HG03520 (cell line): ENCODE measurements around the gene SMIM17.
"Not testable (repeated sequence)": the region's sequence is repeated elsewhere in the genome, so short reads cannot be mapped to it uniquely, and the experiment has no call there.

Experiments used
- ATAC-seq: cut with Tn5 transposase; IDR thresholded peaks from one replicate; pipeline ENCODE4 v1.9.1; 2021; ENCODE audit warnings: mild to moderate bottlenecking, moderate library complexity; ENCODE audit not compliant: unreplicated experiment

SMIM17 gene

DNA sequence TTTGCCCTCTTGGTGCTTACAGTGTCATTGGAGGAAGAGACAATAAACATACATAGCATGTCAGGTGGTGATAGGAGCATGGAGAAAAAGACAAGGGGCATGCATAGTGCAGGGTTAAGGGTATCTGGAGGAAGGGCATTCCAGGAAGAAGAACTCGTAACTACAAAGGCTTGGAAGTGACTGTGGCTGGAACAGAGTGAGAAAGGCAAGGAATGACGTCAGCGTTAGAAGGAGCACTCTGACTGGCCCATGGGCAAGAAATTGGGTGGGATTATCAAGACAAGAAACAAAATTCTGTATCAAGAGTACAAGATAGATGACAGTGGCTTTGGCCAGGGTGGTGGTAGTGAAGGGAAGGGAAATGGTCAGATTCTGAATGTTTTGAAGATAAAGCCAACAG is 11.2 kb downstream of the SMIM17 start:
- no peak for ATAC-seq

DNA sequence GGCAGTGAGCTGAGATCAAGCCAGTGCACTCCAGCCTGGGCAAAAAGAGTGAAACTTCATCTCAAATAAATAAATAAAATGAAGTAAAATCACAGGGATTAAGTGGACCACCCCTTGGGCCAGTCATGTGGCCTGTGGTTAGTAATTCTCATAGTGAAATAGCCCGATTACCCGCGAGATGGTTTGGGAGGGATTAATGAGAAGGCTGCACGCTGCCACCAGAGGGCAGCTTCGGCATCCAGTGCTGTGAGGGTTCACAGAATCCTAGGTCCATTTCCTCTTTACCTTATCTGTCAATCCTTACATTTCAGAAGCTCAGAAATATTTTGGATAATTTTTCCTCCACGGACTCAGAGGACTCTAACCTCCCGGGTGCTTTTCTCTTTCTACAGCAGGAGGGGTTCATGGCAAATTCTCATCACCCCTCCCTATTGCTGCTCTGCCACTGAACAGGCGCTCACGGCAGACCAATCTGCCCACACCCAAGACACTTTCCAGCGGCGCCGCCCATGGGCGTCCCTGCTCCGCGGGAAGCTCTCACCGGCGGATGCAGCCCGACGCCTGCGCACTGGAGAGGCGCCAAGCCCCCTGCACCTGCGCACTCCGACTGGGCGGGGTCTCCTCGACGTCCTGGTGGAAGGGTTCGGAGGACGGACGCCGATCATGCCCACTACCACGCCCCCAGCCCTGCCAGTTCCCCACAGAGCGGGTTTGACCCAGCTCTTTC is 17.6 kb downstream of the SMIM17 start:
- no peak for ATAC-seq

DNA sequence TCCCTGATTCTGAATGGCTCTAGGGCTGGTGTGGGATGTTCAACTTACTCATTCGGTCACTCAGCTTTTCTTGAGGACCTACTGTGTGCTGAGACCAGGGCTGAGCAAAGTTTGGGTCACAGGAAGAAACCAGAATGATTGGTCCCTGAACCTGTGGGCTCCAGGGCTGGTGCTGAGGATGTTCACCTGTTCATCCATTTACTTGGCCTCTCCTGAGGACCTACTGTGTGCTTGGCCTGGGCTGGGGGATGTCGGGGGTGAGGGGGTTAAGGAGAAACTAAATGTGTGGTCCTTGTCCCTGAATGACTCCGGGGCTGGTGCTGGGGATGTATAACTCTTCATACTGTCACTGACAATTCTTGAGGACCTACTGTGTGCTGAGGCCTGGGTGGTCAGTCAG is 18.3 kb downstream of the SMIM17 start:
- ATAC-seq = no peak

DNA sequence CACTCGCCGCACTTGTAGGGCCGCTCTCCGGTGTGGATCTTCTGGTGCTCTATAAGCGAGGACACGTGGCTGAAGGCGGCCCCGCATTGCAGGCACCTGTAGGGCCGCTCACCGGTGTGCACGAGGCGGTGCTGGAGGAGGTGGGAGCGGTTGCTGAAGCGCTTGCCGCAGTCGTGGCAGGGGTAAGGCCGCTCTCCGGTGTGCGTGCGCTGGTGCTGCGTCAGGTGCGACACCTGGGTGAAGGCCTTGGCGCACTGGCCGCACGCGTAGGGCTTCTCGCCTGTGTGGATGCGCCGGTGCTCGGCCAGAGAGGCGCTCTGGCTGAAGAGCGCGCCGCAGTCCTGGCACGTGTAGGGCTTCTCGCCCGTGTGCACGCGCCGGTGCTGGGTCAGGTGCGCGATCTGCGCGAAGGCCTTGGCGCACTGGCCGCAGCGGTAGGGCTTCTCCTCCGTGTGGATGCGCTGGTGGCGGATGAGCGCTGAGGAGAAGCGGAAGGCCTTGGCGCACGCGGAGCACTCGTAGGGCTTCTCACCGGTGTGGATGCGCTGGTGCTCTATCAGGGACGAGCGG is 21.1 kb downstream of the SMIM17 start:
- ATAC-seq = no peak

DNA sequence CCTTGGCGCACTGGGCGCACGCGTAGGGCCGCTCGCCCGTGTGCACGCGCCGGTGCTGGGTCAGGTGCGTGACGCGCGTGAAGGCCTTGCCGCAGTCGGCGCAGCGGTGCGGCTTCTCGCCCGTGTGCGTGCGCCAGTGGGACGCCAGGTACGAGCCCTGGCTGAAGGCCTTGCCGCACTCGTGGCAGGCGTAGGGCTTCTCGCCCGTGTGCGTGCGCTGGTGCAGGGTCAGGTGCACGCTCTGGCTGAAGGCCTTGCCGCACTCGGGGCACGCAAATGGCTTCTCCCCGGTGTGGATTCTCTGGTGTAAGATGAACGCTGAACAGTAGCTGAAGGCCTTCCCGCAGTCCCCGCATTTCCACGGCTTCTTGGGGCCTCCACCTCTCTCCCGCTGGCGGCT is 21.6 kb downstream of the SMIM17 start:
- ATAC-seq = no peak

DNA sequence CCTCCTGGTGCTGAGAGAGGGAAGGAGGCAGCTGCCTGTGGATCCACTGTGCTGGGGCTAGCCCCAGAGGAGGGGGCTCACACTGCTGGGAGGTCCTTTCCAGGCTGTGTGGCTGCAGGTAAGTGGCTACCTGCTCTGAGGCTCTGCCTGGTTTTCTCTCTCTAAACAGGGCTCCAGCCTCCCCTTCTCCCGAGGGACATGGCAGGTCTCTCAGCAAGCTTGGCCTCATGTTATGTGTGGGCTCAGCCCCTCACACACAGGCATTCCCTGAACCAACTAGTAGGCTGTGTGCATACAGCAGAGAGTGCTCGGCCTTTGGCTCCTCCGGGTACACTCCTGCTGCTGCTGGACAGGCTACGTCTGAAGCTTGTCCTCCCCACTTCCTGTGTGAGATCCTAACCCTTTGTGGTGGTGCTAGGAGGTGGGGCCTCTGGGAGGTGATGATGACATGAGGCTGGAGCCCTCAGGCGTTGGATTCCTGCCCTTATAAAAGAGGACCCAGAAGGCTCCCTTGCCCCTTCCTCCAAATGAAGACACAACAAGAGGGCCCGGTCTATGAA is 24.4 kb downstream of the SMIM17 start:
- ATAC-seq = no peak

DNA sequence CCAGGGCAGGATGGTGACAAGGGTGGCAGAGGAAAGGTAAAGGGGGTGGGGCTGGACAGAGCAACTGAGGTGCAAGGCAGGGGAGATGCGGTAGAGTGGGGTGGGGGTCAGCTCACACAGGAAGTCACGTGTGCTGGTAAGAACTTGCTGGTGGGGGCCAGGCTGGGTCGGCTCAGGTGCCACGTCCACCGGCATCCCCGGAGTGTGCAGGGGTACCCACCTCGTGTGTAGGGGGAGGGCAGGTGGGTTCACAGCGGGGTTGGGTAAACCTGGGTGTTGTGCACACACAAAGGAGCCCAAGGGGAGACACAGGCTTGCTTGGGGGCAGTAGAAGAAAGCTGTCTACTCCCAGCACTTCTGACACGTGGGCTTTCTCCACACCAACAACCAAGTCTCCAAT is 25.7 kb downstream of the SMIM17 start:
- ATAC-seq = no peak

DNA sequence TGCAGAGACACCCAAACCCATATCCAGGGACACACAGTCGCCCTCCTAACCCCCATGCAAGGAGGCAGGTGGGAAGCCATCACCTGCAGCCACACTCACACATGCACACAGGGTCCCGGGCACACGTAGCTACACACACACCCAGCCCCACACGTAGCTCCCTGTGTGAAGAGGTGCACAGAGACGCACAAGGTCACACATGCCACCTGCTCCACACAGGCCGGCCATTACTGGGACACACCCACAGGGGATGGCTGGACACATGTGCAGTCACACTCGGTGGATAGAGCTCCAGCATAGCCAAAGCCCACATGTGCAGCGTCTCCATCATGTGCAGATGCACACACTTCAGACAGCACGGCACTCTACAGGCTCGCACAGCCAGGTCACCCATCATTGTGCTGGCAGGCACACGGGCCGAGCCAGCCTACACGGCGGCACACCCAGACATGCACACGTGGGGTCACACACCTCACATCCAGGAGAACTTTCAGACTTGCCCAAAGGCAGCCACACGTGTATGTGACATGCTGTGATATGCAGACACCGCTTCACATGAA is 27.5 kb downstream of the SMIM17 start:
- no peak for ATAC-seq

DNA sequence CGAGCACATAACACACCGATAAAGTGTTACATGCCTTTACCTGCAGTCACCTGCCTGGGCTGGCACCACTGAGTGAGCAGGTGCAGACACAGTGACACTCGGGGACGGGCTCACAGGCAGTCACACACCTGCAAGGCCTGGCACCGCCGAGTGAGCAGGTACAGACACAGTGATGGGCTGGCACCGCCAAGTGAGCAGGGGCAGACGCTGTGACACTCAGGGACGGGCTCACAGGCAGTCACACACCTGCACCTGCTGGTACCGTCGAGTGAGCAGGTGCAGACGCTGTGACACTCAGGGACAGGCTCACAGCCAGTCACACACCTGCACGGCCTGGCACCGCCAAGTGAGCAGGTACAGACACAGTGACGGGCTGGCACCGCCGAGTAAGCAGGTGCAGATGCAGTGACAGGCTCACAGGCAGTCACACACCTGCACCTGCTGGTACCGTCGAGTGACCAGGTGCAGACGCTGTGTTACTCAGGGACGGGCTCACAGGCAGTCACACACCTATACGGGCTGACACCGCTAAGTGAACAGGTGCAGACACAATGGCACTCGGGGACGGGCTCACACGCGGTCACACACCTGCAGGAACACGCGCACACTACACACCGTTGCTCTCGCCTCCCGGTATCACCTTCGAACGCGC is 28.1 kb downstream of the SMIM17 start:
- ATAC-seq = no peak

DNA sequence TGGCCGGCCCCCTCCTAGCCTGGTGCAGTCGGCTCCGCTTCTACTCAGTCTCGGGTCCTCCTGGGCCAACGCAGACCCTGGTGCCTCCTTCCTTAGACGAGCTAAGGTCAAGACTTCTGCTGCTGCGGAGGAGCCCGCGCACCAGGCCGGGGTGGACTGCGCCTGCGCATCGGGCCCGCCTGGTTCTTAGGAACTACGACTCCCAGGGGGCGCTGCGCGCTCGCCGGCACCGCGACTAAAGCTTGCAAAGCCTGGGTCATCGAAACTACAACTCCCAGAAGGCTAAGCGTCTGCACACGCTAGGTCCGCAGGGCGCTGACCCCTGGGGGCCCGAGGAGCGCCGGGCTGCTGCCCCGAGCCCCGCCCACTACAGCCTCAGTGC is 28.6 kb downstream of the SMIM17 start, which contains the start of gene ZNF835:
TSS of gene ZNF835 (minus strand) at position 145 of the 382 bp plus-strand sequence. CDS start 6,559 bp downstream, outside the sequence.
- no peak for ATAC-seq

DNA sequence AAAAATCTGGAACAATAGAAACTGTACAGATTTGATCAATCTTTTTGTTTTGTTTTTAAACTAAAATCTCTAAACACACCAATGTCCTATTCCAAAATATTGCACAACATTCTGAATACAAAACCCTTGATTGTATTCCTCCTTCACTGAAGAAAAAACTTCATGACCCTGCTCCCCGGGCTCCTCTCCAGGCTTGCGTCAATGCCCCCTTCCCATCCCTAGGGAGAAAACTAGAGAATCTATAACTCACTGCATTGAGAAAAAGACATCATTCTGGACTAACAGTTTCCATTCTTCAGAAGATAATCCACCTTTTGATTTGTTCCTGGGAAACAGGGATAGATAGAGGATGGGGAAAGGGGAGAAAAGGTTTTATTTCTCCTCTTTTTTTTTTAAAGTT is 29.7 kb downstream of the SMIM17 start:
- ATAC-seq = not testable (repeated sequence)

DNA sequence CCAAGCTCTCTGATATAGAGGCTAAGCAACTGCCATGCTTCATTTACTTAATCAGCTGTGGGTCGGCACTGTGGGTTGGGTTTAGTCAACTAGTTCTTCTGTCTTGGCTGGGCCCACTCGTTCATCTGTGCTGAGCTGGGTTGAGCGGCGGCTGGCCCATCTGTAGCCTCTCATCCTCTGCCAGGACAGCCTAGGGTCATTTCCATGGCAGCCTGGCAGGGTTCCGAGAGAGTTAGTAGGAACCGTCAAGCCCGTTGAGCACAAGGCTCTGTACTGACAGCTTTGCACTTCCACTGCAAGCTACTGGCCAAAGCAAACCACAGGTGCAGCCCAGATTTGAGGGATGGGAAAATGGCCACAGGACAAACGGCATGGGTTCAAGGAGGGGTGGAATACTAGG is 35.2 kb downstream of the SMIM17 start:
- ATAC-seq = no peak

DNA sequence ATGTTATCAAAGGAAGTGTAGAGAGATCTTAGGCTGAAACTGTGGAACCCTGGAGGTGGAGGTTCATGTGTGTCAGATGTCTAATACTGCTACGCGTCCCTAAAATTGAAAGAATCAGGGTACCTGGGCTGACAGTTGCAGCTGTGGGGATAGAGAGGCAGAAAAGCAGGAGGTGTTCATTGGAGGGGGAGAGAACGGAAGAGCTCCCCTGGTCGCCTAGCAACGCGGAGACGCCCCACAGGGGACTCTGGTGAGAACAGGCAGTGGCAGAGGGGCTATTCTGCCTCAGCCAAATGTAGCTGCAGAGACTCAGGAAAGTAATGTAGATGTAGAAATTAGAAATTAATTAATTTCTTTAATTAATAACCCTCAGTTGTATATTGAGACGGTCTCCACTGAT is 38.7 kb downstream of the SMIM17 start:
- ATAC-seq = no peak

DNA sequence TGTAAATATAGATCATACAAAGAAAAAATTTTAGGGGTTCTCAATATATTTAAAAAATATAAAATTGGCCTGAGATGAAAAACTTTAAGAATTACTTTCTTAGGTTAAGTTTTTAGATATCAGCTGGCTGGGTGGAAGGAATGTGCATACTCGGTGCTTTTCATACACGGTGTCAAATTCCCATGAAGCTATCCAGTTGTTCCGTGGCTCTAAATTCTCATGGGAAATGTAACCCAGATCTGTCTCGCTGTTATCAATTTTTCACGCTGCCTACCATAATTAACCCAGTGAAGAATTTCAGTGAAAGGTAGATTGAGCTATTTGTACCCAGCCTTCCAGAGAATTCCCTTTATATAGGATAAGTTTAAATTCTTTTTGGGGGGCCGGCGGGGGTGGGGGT is 40.2 kb downstream of the SMIM17 start:
- no peak for ATAC-seq

DNA sequence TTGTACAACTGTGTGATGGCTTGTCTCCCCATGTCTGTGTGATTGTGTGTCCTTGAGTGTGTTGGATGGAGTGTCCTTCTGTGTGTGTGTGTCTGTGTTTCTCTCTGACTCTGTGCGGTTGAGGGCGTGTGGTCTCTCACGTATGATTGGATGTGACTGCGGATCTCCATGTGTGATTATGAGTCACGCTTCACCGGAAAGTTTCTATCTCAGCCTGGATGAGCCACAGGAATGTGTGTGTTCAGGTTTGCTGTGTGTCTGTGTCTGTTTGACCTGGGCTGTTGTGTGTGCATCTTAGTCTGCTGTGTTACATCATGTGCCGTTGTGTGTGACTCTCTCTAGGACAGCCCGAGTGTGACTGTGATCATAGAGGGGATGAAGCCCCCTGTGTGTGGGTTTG is 44.1 kb downstream of the SMIM17 start:
- ATAC-seq = no peak

DNA sequence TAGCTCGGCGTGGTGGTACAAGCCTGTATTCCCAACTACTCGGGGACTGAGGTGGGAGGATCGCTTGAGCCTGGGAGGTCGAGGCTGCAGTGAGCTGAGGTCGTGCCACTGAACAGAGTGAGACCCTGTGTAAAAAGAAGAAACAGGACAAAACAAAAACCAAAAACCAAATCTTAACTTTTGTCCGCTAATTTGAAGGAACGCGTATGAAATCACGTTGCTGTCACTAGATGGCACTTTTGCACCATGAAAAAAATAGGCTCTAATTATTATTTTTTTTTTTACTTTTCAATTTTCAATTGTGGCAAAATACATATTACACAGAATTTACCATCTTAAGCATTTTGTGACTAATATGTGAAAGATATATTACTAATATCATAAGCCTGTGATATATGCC is 46.2 kb downstream of the SMIM17 start:
- ATAC-seq = no peak

DNA sequence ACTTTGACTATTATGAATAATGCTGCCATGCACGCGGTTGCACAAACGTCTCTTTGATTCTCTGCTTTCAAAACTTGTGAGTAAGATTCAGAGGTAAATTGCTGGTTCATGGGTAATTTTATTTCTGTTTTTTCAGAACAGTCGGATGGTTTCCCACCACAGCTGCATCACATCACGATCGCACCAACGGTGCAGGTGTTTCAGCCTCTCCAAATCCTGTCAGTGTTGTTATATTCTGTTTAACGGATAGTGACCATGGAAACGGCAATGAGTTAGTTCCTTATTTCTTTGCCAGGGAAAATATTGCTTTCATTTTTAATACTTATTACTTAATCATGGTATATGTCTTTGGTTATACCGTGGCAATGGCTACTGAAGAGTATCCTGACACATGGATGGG is 47.7 kb downstream of the SMIM17 start:
- no peak for ATAC-seq

DNA sequence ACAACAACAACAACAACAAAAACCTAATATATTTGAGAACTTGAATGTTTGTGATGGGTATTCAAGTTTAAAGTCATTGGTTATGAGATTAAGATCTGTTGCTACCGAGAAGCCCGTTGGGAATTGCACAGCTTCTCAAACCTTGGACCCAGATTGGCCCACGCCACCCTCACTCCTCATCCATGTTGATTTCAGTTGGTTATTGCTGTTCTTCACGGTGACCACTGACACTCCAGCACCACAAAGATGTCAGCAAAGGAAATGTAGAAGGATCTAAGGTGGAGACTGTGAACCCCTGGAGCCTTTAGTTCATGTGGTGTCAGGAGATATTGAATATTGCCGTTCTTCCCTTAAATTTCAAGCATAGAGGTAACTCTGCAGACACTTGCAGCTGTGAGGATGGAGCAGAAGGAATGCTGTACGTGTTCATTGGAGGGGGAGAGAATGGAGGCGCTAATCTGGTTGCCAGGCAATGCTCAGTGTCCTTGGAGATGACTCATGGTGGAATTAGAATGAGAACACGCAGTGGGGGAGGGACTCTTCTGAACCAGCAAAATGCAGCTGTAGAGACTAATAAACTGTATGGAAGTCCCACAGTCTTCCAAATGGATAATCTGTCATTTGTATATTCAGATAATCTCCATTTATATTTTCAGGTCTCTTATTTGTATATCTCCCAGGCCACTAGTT is 49.4 kb downstream of the SMIM17 start:
- no peak for ATAC-seq

DNA sequence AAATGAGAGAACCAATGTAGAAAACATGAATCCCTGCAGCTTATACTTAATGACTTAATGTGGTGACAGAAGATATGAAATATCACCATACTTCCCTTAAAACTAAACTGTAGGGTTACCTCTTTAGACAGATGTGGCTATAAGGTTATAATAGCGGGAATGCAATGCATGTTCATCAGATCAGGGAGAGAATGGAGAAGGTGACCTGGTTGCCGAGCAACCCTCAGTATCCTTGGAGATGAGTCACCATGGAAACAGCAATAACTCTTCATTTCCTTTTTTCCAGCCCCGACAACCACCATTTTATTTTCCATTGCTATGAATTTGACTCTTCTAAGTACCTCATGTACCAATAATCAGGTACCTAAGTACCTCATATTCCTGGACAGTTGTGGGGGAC is 56.6 kb downstream of the SMIM17 start:
- no peak for ATAC-seq

DNA sequence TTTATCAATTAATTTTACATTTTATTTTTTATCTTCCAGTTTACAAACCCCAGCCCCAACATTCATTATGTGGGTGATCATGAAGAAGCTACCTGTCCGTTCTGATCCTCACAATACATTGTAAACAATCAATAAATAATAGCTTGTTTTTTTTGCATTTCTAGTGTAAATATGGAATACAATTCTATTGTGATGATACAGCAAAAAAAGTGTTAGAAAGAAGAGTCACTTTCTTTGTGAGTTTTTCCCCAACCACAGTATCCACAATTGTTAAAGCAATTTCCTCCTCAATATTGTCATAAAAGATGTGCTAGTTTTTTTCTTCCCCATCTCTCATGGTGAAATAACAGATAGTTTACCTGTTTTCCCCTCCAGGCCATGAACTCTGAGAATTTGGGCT is 58.9 kb downstream of the SMIM17 start:
- no peak for ATAC-seq

DNA sequence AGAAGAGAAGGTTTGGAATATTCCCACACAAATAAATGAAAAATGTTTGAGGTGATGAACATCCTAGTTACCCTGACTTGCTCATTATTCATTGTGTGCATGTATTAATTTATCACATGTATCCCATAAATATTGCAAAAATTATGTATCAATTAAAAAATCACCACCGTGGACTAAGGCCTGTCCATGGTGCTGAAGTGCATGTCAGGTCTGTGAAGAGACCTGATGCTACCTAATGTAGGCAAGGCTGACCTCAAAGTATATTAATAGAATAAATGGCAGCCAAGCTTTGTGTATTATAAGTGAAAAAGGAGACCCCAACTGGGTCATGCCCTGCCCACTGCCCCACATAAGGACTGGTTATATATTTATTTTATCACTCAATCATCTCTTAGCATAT is 63.0 kb downstream of the SMIM17 start:
- ATAC-seq = no peak
